Hematopoietic multipotent progenitor cell (in vitro differentiated cells): Measurements from ENCODE around the gene NLK. TPM values are rescaled to one million over a fixed set of nuclear protein-coding genes. Genes with fewer than 3 reads are reported as not detected.
"Not testable (repeated sequence)": the region's sequence is repeated elsewhere in the genome, so short reads cannot be mapped to it uniquely, and the experiment has no call there.

Experiments
- DNase-seq, 3 donors: peaks; one replicate each; pipeline ENCODE4 v3.0.0-alpha.2; 2011 to 2015; ENCODE audit warnings: low read depth in 2 of 3, low spot score in 2 of 3
- total RNA-seq: library from RNA; depleted of rRNA; stranded (reverse); fragments of >200 nt; gene quantifications from one replicate; pipeline ENCODE4 v1.2.3, GENCODE V29; 2012

NLK gene
- 45.8 TPM for total RNA-seq

DNA sequence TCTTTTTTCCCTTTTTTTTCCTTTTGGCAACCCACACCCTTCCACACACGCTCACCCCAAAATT is at the start of gene NLK:
NLK (plus strand) TSS at position 21 of the 64 bp plus-strand sequence. CDS start 197 bp downstream, outside the sequence.
- DNase-seq = no peak

DNA sequence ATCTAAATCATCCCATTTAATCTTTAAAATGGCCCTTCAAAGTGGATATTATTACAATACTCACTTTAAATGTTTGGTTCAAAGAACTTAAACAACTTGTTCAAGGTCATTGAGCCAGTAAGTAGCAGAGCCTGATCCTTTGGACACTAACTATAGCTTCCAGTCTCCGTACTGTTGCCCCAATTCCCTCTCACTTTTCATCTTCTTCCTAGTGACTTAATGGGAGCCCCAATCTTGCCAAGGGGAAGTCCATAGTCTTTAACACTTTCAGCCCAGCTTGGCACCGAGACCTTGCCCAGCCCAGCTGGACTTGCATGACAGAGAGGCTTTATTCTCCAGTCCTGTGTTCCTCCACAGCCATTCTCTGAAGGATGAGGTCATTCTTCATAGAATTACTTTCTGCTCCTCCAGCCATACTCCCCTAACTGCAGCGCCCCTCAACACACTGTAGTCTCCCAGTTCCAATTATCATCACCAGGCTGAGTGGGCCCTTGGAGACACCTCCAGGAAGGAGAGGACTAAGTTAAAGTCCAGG is 49.2 kb upstream of the NLK start:
- DNase-seq = no peak

DNA sequence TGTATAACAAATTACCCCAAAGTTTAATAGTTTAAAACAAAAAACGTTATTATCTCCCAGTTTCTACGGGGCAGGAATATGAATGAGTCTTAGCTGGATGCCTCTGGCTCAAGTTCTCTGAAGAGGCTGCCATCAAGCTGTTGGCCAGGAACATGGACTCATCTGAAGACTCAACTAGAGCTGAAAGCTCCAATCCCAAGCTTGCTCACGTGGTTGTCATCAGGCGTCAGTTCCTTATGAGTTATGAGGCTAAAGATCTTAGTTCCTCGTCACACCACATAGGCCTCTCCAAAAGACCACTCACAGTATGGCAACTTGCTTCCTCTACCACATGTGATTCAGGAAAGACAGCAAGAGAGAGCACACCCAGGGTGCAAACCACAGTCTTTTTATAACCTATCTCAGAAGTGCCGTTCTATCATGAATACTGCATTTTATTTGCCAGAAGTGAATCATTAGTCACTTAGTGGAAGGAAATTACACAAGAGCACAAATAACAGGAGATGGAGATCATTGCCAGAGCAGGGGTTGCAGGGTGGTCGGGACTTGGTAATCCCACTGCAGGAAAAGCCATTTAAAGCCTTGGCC is 48.7 kb upstream of the NLK start:
- no peak for DNase-seq

DNA sequence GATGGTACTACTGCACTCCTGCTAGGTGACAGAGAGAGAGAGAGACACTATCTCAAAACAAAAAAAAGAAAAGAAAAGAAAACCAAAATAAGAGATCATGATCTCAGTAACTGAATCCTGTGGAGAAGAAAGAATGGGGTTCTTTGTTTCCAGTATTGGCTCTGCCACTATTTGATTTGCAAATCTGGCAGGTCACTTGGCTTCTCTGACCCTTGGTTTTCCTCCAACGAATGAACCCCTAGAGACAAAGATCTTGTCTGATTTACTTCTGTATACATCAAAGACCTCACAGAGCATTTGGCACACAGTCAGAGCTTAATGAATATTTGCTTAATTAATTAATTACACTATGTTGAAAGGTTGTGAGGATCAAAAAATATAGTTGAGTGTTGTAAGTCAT is 47.9 kb upstream of the NLK start:
- DNase-seq = no peak

DNA sequence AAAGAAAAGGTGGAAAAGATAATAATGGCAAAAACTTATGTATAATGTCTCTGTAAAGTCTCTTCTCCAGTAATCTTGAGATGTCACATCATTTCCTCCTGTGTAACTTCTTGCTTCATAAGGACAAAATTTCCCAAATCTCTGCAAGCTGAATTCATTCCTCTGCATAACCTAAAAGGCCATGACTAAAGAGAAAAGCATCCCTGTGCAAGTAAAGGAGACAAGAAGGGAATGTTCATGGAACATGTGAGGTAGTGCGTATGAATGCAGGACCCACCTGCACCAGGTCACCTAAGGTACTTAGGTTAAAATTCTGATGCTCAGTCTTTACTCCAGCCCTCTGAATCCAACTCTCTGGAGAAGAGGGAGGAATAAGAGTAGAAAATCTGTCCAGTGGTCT is 46.9 kb upstream of the NLK start:
- DNase-seq = no peak

DNA sequence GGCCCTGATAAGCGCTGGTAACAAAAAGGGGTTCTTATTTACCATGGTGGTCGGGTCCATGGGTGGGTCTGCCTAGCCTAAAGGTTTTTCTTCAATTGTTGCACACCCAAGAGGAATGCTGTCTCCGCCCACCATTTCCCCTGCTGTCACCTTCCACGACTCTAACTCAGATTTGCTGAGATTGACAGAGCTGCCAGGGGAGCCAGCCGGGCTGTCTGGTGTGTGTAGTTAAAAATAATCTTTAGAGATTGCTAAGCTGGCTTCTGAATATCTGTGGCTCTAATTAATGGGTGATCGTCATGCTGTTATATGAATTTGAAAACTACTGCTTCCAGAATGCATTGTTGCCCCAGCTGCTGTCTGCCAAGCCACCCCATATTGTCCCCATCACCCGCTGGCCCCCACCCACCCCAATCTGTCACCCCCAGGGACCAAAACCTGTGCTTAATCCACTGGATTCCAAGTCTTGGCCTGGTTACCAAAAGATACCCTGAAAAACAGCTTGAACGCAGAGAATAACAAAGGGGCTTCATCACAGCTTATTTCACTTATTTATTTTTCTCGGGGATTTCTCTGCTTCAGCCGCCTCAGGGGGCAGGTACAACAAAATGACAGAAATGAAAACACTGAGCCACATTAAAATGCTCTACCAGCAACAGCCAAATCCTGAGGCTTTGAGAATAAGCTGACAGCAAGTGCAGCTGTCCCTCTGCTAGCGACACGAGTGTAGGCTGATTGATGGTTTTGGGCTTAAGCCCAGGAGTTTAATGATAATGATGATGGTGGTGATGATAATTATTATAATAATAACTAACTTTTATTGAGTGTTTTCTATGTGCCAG is 46.1 kb upstream of the NLK start:
- no peak for DNase-seq

DNA sequence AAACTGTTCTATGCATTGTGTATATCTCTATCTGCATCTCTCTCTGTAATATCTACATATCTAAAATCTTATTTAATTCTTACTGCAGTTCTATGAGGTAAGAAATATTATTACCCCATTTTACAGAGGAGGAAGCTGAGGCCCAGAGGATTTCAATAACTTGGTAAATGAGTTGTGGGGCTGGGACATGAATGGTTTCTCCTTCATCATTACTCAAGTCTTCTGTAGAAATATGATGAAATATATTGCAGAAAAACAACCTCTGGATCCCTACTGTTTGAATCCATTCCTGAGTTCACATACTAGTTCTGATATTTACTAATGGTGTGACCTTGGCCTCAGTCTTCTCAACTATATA is 45.5 kb upstream of the NLK start:
- DNase-seq = no peak

DNA sequence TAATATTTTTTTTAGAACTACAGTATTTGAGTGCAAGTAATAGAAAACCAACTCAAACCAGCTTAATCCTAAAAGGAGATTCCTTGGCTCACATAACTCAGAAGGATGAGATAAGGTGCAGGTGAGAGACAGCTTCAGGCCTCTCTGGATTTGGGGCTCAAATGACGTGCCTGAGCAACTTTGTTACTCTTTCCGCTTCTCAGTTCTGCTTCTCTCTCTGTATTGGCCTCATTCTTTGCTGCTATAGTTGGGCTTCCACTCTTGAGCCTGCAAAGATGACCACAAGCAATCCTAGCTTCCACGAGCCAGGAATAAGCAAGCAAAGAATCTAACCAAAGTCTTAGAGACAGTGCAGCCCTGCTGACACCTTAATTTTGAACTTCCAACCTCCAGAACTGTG is 45.0 kb upstream of the NLK start:
- no peak for DNase-seq

DNA sequence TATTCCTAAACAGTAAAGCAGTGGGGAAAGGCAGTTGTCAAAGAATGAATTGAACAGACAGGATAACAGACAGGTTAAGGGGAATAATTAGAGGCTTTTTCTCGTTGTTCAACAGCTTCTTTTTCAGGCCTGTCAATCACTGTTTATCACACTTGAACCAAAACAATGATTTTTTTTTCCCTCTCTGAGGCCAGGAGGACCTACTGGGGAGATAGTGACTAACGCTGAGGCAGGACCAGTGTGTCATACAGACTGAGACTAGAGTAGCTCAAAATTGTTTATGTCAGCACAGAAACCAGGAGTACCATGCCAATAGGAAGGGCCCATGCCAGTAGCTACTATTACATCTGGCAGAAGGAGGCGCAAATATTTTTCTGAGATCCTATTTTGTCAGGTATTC is 41.3 kb upstream of the NLK start:
- DNase-seq = no peak

DNA sequence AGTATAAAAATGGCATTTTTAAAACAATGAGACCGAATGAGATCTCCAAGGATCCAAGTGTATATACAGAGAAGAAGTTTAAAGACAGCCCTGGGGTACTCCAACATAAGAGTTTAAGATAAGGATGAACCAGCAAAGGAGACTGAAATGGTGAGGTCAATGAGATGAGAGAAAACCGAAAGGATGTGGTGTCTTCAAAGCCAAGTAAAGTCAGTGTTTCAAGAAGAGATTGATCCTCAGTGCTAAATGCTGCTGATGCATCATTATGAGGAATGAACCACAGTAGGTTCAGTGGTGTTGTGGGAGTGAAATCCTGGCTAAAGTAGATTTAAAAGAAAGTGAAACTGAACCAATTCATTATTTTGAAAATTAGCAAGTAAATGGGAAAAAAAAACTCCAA is 38.1 kb upstream of the NLK start:
- DNase-seq = no peak

DNA sequence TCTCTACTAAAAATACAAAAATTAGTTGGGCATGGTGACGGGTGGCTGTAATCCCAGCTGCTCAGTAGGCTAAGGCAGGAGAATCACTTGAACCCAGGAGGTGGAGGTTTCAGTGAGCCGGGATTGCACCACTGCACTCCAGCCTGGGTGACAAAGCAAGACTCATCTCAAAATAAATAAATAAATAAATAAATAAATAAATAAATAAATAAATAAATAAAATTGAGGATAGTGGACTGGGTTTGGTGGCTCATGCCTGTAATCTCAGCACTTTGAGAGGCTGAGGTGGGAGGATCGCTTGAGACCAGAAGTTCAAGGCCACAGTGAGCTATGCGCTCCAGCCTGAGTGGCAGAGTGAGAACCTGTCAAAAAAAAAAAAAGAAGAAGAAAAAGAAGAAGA is 34.6 kb upstream of the NLK start:
- not testable (repeated sequence) for DNase-seq

DNA sequence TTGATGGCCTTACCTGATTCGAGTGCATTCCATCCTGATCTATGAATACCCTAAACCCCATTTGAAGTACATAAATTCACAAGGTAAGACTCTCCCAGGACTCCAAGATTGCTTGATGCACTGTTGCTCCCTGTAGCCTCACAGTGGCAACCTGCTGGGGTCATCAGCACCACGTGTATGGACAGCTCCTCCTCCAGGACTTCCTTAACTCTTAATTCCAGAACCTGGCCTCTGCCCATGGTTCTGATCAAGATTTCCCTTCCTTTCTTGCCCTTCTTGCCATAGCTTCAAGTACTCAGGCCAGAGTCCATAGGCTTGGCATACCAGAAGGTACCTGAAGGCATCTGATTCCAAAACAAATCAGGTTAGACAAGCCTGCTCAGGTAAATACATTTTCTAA is 34.0 kb upstream of the NLK start:
- peak in 2 of 3 donors; percentile 23 to 56 for DNase-seq

DNA sequence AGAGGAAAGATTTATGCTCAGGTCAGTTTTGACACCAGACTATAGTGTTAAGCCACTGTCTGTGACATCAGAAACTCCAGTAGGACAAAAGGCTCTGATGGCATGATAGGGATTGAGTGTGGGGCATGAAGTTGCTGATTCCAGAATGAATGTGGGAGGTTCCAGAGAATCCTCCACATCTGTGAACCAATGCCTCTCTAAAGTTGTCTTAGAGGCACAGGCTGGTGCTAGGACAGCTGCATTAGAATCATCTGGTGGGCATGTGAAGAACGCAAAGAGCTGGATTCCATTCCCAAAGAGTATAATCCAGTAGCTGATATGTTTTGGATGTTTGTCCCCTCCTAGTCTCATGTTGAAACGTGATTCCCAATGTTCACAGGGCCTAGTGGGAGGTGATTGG is 32.1 kb upstream of the NLK start:
- no peak for DNase-seq

DNA sequence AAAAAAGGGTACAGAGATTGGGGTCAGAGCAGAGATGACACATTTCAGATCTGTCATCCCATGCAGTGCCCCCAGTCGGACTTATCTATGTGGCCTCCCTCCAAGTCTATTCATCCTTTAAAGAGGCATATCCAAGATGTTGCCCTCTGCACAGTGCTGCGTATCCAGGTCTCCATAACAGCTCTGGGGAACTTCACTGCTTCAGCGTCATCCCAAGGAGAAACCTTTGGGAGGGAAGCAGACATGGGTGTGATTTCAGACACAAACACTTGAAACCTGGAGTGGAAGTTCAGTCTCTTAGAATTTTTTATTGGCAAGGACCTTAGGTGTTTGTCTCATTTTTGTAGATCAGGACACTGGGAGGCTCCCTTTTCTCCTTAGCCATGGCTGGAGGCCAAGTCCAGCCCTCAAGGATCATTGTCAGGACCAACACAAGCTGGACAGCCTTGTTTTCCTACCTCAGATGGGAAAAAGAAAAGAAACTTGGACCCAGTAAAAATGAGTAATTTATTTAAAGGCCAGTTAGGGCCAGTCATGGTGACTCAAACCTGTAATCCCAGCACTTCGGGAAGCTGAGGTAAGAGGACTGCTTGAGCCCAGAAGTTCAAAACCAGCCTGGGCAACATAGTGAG is 23.9 kb upstream of the NLK start:
- DNase-seq = no peak

DNA sequence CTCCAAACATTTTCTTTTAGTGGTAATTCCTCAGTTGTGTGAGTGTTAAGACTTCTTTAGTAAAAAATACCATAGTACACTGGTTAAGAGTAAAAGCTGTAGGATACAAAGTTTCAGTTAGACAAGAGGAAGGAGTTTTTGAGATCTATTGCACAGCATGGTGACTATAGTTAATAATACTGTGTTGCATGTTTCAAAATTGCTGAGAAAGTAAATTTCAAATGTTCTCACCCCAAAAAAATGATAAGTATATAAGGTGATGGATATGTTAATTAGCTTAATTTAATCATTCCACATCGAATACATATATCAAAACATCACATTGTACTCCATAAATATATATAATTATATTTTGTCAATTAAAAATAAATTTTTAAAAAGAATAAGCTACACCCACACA is 22.0 kb upstream of the NLK start:
- no peak for DNase-seq

DNA sequence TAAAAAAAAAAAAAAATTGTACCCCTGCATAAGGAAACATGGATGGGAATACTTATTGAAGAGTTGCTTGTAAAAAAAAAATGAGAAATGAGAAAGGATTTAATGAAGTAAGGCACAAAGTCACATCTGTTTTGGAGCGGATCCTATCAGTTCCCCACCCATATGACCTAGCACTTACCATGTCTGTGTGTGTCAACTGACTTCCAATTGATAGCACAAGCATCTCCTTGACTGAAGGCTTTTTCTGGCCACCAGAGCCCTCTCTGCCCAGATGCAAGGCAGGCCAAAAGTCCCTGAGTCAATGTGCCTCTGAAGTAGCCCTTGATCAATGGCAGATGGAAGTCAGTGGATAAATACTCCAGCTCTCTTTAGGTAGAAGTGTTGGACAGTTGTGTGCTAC is 13.4 kb upstream of the NLK start:
- DNase-seq = no peak

DNA sequence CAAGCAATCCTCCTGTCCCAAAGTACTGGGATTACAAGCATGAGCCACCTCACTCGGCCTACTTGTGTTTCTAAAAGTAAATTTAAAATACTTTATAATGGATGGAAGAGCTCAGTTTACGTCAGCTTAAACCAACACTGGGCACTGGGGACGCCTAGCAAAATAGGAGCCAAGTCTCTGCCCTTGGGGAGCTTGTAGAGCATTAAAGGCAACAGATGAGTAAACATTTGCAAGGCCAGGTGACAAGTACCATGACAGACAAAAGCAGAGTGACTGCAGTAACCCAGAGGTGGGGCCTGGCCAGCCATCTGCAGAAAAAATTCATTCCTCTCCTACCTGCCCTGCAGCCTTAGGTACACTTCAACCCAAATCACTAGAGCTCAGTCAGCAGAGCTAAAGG is 12.1 kb upstream of the NLK start:
- no peak for DNase-seq

DNA sequence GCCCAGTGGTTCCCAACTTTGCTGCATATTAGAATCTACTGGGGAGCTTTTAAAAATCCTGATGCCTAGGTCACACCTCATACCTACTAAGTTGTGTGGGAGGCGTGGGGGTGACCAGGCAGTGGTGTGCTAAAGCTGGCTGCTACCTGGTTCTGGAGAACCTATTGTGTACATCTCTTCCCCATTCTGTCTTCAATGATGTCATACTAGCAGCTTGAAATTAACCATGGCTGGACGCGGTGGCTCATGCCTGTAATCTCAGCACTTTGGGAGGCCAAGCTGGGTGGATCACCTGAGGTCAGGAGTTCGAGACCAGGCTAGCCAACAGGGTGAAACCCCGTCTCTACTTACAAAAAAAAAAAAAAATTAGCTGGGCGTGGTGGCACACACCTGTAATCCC is 11.3 kb upstream of the NLK start:
- DNase-seq = no peak

DNA sequence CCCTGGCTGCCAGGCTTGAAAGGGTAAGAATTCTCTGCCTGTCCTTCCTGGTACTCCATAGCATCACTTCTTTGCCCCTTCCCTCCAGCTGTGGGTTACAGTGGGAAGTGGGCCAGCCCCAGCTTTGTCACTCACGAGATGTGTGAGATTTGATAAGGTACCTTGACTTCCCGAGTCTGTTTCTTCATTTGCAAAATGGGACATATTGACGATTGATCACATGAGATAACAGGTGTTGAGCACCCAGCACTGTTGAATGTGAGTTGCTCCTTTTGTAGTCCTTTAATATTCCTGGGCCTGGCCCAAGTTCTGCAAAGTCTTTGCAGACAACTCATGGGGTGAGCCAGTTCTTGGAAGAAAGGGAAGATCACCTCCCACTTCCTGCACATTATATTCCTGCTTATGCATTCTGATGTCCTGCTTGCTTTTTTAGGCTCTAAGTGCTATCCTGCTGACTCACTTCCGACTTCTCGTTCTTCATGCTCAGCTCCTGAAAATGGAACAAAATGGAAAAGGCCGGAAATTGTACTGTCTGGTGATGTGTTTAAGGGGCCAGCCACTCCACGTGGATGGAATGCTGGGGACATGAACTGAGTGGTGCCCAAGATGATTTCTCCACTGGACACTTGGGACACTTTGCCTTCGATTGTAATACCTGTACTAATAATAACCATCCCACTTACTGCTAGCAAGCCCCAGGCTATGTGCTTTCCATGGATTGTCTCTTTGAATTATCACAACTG is 8.3 kb upstream of the NLK start:
- no peak for DNase-seq

DNA sequence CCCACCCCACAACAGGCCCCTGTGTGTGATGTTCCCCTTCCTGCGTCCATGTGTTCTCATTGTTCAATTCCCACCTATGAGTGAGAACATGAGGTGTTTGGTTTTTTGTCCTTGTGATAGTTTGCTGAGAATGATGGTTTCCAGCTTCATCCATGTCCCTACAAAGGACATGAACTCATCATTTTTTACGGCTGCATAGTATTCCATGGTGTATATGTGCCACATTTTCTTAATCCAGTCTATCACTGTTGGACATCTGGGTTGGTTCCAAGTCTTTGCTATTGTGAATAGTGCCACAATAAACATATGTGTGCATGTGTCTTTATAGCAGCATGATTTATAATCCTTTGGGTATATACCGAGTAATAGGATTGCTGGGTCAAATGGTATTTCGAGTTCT is 7.0 kb upstream of the NLK start:
- DNase-seq = not testable (repeated sequence)

DNA sequence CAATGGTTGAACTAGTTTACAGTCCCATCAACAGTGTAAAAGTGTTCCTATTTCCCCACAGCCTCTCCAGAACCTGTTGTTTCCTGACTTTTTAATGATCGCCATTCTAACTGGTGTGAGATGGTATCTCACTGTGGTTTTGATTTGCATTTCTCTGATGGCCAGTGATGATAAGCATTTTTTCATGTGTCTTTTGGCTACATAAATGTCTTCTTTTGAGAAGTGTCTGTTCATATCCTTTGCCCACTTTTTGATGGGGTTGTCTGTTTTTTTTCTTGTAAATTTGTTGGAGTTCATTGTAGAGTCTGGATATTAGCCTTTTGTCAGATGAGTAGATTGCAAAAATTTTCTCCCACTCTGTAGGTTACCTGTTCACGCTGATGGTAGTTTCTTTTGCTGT is 6.6 kb upstream of the NLK start:
- DNase-seq = not testable (repeated sequence)

DNA sequence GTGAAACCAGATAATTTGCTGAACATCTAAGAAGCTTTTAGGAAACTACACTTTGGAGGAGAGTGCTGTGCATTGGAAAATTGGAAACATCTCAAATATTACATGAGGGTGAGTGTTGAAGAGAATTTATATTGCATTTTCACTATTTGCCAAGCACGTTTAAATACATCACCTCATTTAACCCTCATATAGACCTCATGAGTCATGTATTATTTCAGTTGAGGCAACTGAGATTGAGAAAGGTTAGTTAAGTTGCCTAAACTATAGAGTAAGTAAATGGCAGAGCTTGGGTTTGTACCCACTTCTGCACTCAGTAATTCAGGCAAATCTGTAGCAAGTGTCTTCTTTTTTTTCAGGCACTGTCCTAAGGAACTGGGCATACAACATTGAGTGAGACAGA is 3.7 kb upstream of the NLK start:
- DNase-seq = no peak
